Subcutaneous adipose tissue (tissue), 4 donors: Measurements from ENCODE around the gene ZNF649. TPM values are rescaled to one million over a fixed set of nuclear protein-coding genes. Genes with fewer than 3 reads are reported as not detected.

ENCODE experiments used
- total RNA-seq, 4 donors: library from RNA; depleted of rRNA; stranded (reverse); fragments of >200 nt; gene quantifications; one replicate each; pipeline ENCODE4 v1.1.0, GENCODE V29; 2016
- TF ChIP-seq, protein P1 (sequence below): fragments of 450-650 bp; IDR thresholded peaks from one replicate; pipeline ENCODE4 v1.5.1; 2016; ENCODE audit warnings: low read depth, mild to moderate bottlenecking, control low read depth, antibody characterized with exemption, moderate library complexity

ZNF649 gene
- total RNA-seq, 4 donors from 2014 or later: 6.8 to 8.8 (median 7.6) TPM

GRCh38 chr19:51926784-51927741 lies 22.2 kb upstream of the ZNF649 start, which contains the start of gene ZNF613:
TSS of gene ZNF613 (plus strand) at chr19:51927472. CDS start at chr19:51936221, 8,749 bp downstream.
- TF ChIP-seq, protein P1, sequence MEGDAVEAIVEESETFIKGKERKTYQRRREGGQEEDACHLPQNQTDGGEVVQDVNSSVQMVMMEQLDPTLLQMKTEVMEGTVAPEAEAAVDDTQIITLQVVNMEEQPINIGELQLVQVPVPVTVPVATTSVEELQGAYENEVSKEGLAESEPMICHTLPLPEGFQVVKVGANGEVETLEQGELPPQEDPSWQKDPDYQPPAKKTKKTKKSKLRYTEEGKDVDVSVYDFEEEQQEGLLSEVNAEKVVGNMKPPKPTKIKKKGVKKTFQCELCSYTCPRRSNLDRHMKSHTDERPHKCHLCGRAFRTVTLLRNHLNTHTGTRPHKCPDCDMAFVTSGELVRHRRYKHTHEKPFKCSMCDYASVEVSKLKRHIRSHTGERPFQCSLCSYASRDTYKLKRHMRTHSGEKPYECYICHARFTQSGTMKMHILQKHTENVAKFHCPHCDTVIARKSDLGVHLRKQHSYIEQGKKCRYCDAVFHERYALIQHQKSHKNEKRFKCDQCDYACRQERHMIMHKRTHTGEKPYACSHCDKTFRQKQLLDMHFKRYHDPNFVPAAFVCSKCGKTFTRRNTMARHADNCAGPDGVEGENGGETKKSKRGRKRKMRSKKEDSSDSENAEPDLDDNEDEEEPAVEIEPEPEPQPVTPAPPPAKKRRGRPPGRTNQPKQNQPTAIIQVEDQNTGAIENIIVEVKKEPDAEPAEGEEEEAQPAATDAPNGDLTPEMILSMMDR: no peak

GRCh38 chr19:51926426-51926783 lies 21.6 kb upstream of the ZNF649 start:
- TF ChIP-seq, protein P1: no peak

DNA sequence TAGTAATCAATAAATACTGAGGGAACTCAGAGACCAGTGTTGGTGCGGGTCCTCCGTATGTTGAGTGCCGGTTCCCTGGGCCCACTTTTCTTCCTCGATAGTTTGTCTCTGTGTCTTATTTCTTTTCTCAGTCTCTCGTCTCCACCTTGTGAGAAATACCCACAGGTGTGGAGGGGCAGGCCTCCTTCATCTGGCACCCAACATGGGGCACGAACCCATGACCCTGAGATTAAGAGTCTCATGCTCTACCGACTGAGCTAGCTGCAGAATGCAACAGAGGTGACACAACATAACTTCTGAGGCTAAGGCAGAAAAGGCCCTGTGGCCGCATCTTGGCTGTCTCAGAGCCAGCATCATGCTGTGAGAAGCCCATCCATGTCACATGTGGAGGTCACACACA lies 17.1 kb upstream of the ZNF649 start:
- TF ChIP-seq, protein P1: no peak

DNA sequence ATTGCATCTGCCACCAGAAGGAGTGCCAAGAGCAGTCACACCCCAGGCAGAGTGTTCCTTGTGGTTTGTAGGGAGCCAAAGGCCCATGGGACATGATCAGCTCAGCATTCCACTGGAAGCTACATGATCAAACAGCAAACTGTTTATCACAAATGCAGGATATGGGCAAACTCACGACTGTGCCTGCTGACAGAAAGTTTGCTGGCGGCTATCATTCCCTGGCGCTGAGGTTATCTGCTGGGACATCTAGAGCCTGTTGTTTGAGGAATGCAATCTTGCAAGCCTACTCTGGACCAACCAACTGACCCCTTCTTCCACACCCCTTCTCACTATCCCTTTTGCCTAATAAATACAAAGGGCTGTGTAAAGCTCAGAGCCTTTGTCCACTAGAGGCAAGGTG lies 14.8 kb upstream of the ZNF649 start:
- TF ChIP-seq, protein P1: no peak

- TF ChIP-seq, protein P1: no peak
Observed at GRCh38 chr19:51916167-51916566, 11.3 kb upstream of the ZNF649 start.

- TF ChIP-seq, protein P1: no peak
Observed at GRCh38 chr19:51915324-51915867, 10.6 kb upstream of the ZNF649 start.

DNA sequence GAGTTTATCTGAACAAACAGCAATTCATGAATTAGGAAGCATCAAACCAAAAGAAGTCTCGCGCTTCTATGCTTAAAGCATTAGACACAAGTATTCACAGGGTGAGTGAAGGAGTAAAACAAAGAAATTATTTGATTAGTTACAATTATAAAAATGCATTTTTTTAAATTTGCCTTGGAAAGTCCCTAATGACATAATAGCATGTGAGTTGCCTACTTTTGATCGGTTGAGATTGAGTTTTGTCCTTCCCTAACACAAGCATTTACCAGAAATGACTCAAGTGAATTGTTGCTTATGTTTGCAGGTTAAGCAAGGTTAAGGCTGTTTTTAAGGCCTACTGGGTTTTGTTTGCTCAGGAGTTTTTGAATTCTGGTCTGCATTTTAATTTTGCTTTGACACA lies 389 bp upstream of the ZNF649 start:
- TF ChIP-seq, protein P1: no peak
